Dedifferentiated amniotic fluid mesenchymal stem cell (primary cell): ENCODE measurements around the gene NXPH4.

Experiments used
- DNase-seq: peaks from one replicate; pipeline ENCODE4 v3.0.0-alpha.2; 2016; ENCODE audit errors: extremely low spot score

The NXPH4 gene

GRCh38 chr12:57231276-57232021, 14.9 kb downstream of the NXPH4 start:
- no peak for DNase-seq

- no peak for DNase-seq
Observed at GRCh38 chr12:57232156-57232756, 15.7 kb downstream of the NXPH4 start.

GRCh38 chr12:57233357-57234232, 17.0 kb downstream of the NXPH4 start:
- no peak for DNase-seq

GRCh38 chr12:57234233-57234570, 17.6 kb downstream of the NXPH4 start:
- no peak for DNase-seq

GRCh38 chr12:57234571-57235016, 18.0 kb downstream of the NXPH4 start:
- DNase-seq, result no peak

GRCh38 chr12:57235017-57235727, 18.6 kb downstream of the NXPH4 start:
- DNase-seq, result no peak

- no peak for DNase-seq
Observed at GRCh38 chr12:57235728-57236131, 19.1 kb downstream of the NXPH4 start.

- no peak for DNase-seq
Observed at GRCh38 chr12:57236201-57236924, 19.8 kb downstream of the NXPH4 start.

- peak; percentile 39 for DNase-seq
Observed at GRCh38 chr12:57236925-57237595, 20.5 kb downstream of the NXPH4 start.

GRCh38 chr12:57237596-57237931, 21.0 kb downstream of the NXPH4 start:
- DNase-seq, result no peak

GRCh38 chr12:57237932-57238853, 21.6 kb downstream of the NXPH4 start:
- no peak for DNase-seq

GRCh38 chr12:57238854-57239554, 22.4 kb downstream of the NXPH4 start:
- DNase-seq, result peak; percentile 87

- no peak for DNase-seq
Observed at GRCh38 chr12:57239587-57240065, 23.0 kb downstream of the NXPH4 start.

GRCh38 chr12:57240066-57240921, 23.7 kb downstream of the NXPH4 start:
- peak; percentile 58 for DNase-seq

- no peak for DNase-seq
Observed at GRCh38 chr12:57240926-57241401, 24.4 kb downstream of the NXPH4 start.

GRCh38 chr12:57241402-57242310, 25.1 kb downstream of the NXPH4 start:
- no peak for DNase-seq

- DNase-seq, result no peak
Observed at GRCh38 chr12:57242329-57242690, 25.7 kb downstream of the NXPH4 start.
